SH-SY5Y (cell line): Measurements from ENCODE around the gene GRID2.

ENCODE experiments used
- GATA2 ChIP-seq: IDR thresholded peaks from 2 replicates; pipeline ENCODE4 v1.6.1; 2011; ENCODE audit warnings: mild to moderate bottlenecking, low read depth, low read length
- GATA3 ChIP-seq: IDR thresholded peaks from 2 replicates; pipeline ENCODE4 v1.6.1; 2011; ENCODE audit warnings: low read depth, mild to moderate bottlenecking, low read length, moderate library complexity

- TF ChIP-seq GATA2 = no peak
- TF ChIP-seq GATA3 = no peak
Measured at GRCh38 chr4:93809773-93810172, 1506.0 kb downstream of the GRID2 start.
